ENCODE results near the gene MAP3K2.

Gene MAP3K2, protein sequence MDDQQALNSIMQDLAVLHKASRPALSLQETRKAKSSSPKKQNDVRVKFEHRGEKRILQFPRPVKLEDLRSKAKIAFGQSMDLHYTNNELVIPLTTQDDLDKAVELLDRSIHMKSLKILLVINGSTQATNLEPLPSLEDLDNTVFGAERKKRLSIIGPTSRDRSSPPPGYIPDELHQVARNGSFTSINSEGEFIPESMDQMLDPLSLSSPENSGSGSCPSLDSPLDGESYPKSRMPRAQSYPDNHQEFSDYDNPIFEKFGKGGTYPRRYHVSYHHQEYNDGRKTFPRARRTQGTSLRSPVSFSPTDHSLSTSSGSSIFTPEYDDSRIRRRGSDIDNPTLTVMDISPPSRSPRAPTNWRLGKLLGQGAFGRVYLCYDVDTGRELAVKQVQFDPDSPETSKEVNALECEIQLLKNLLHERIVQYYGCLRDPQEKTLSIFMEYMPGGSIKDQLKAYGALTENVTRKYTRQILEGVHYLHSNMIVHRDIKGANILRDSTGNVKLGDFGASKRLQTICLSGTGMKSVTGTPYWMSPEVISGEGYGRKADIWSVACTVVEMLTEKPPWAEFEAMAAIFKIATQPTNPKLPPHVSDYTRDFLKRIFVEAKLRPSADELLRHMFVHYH

DNA sequence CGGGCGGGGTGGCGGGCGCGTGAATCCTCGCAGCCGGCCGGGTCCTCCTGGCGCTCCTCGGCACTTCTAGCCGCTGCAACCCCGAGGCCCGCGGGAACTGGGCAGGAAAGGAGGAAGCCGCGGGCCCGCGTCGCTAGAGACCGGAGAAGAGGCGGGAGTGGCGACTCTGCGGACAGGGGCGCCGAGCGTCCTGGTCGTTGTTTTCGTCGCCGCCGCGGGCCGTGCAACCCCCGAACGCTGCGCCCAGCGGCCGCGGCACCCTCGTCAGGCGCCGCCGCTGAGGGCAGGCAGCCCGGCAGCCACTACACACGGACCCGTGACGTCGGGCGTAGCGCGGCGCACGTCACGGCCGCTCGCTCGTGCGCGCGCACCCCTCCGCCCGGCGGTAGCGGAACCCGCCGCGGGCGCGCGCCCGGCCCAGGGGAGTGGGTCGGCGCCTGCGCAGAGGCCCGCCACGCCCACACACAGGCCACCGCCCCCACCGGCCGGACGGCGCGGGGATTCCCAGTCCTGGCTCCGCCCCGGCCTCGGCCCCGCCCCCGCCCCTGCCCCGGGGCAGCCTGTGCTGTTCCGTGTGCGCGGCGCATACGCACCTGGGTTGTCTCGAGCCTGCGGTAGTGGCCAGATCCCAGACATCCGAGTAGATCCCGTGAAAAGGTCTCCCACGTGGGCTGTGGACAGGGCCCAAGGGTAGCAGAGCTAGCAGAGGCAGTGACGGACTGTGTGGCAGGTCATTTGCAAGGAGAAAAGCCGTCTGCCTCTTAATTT, at the start of gene MAP3K2:
MAP3K2 (minus strand) TSS at position 321 of the 768 bp plus-strand sequence. CDS start 44,846 bp downstream, outside the sequence.
- DNase-seq: peak; percentile 93

DNA sequence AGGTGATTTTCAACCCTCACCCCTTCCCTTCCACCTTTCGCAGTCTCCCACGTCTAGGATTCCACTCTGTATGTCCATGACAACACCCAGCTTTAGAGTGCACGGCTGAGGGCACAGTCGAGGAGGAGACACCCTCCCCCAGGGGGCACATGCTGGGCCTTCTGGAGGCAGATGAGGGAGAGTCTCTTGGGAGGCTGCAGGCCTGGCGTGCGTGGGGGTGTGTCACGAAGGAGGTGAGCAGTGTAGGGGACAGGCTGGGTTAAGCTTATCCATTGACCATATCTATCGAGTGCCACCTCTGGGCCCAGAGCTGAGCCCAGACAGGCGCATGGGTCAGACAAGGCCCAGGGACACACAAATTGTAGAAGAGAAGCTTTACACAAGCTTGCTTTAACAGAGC, 49.3 kb upstream of the MAP3K2 start:
- DNase-seq: no peak

GRCh38 chr2:127434515-127434914, 46.7 kb upstream of the MAP3K2 start:
- DNase-seq: no peak

DNA sequence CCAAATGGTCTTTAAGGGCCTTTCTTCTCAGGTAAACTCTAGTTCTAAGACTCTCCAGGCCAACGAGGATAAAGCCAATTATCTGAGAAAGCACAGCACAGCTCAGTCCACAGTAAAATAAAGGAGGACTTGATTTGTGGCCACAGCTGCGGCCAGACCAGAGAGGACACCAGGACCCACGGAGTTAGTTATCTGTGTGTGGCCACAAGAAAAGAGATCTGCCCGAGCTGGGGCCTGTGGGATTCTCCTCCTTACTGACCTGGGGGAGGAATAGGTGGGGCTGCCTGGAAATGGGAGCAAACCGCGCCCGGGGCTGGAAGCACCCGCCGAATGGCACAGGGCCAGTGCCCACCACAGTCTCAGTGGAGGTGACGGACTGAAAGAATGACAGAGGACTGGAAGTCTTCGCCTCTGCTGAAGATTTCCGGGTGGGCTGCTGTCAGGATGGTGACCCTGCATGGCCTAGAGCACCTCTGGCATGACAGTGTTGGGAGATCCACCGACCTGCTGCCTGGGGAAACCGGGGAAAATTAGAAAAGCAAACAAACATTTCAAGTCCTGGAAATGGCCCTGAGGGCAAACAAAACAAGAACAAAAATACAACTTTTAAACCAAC, 43.7 kb upstream of the MAP3K2 start:
- DNase-seq: no peak

GRCh38 chr2:127429844-127430425, 42.2 kb upstream of the MAP3K2 start:
- no peak for DNase-seq

DNA sequence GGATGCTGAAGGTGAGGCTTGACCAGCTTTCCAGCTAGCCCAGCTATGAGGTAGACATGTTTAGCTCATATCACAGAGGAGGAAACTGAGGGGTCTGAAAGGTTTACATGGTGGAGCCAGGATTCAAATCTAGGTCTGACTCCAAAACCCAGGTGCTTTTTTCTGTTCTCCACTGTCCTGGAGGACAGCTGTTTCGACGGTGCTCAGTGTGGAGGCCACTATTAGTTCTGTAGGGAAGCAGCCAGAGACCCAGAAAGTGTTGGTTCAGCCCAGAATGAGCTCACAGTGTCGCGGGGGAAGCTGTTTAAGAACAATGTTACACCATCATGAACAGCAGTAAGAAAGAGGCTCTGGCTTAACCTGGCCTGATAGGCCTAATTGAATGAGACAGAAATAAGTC, 41.5 kb upstream of the MAP3K2 start:
- DNase-seq: no peak

GRCh38 chr2:127428815-127429109, 41.0 kb upstream of the MAP3K2 start:
- no peak for DNase-seq

DNA sequence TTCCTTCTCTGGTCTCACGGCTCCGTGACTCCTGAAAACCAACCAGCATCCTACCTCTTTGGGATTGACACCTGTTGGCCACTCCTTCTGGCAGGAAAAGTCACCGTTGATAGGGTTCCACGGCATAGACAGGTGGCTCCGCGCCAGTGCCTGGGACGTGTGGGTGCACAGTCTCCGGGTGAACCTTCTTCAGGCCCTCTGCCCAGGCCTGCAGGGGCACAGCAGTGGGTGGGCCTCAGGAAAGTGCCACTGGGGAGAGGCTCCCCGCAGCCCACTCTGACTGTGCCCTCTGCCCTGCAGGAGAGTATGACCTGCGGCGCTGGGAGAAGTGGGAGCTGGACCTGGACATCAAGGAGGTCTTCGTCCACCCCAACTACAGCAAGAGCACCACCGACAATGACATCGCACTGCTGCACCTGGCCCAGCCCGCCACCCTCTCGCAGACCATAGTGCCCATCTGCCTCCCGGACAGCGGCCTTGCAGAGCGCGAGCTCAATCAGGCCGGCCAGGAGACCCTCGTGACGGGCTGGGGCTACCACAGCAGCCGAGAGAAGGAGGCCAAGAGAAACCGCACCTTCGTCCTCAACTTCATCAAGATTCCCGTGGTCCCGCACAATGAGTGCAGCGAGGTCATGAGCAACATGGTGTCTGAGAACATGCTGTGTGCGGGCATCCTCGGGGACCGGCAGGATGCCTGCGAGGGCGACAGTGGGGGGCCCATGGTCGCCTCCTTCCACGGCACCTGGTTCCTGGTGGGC, 40.5 kb upstream of the MAP3K2 start:
- no peak for DNase-seq

DNA sequence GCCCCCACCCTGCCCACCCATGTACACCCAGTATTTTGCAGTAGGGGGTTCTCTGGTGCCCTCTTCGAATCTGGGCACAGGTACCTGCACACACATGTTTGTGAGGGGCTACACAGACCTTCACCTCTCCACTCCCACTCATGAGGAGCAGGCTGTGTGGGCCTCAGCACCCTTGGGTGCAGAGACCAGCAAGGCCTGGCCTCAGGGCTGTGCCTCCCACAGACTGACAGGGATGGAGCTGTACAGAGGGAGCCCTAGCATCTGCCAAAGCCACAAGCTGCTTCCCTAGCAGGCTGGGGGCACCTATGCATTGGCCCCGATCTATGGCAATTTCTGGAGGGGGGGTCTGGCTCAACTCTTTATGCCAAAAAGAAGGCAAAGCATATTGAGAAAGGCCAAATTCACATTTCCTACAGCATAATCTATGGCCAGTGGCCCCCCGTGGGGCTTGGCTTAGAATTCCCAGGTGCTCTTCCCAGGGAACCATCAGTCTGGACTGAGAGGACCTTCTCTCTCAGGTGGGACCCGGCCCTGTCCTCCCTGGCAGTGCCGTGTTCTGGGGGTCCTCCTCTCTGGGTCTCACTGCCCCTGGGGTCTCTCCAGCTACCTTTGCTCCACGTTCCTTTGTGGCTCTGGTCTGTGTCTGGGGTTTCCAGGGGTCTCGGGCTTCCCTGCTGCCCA, 39.7 kb upstream of the MAP3K2 start:
- DNase-seq: no peak

- DNase-seq: no peak
Observed at GRCh38 chr2:127426501-127427354, 39.0 kb upstream of the MAP3K2 start.

- no peak for DNase-seq
Observed at GRCh38 chr2:127425540-127426490, 38.0 kb upstream of the MAP3K2 start.

- no peak for DNase-seq
Observed at GRCh38 chr2:127424598-127425520, 37.1 kb upstream of the MAP3K2 start.

- DNase-seq: peak; percentile 26
Observed at GRCh38 chr2:127423880-127424279, 36.1 kb upstream of the MAP3K2 start.

DNA sequence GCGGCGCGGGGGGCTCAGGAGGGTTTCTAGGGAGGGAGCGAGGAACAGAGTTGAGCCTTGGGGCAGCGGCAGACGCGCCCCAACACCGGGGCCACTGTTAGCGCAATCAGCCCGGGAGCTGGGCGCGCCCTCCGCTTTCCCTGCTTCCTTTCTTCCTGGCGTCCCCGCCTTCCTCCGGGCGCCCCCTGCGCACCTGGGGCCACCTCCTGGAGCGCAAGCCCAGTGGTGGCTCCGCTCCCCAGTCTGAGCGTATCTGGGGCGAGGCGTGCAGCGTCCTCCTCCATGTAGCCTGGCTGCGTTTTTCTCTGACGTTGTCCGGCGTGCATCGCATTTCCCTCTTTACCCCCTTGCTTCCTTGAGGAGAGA, 35.7 kb upstream of the MAP3K2 start:
- peak; percentile 71 for DNase-seq

DNA sequence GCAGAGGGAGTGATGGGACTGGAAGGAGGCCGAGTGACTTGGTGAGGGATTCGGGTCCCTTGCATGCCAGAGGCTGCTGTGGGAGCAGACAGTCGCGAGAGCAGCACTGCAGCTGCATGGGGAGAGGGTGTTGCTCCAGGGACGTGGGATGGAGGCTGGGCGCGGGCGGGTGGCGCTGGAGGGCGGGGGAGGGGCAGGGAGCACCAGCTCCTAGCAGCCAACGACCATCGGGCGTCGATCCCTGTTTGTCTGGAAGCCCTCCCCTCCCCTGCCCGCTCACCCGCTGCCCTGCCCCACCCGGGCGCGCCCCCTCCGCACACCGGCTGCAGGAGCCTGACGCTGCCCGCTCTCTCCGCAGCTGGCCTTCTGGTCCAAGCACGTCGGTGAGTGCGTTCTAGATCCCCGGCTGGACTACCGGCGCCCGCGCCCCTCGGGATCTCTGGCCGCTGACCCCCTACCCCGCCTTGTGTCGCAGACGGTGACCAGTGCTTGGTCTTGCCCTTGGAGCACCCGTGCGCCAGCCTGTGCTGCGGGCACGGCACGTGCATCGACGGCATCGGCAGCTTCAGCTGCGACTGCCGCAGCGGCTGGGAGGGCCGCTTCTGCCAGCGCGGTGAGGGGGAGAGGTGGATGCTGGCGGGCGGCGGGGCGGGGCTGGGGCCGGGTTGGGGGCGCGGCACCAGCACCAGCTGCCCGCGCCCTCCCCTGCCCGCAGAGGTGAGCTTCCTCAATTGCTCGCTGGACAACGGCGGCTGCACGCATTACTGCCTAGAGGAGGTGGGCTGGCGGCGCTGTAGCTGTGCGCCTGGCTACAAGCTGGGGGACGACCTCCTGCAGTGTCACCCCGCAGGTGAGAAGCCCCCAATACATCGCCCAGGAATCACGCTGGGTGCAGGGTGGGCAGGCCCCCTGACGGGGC, 35.0 kb upstream of the MAP3K2 start:
- DNase-seq: peak; percentile 73

DNA sequence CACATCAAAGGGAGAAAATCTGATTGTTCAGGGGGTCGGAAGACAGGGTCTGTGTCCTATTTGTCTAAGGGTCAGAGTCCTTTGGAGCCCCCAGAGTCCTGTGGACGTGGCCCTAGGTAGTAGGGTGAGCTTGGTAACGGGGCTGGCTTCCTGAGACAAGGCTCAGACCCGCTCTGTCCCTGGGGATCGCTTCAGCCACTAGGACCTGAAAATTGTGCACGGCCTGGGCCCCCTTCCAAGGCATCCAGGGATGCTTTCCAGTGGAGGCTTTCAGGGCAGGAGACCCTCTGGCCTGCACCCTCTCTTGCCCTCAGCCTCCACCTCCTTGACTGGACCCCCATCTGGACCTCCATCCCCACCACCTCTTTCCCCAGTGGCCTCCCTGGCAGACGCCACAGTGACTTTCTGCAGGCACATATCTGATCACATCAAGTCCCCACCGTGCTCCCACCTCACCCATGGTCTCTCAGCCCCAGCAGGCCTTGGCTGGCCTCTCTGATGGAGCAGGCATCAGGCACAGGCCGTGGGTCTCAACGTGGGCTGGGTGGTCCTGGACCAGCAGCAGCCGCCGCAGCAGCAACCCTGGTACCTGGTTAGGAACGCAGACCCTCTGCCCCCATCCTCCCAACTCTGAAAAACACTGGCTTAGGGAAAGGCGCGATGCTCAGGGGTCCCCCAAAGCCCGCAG, 34.2 kb upstream of the MAP3K2 start:
- DNase-seq: no peak

All from NCI-H69 (cell line).